Right lung (tissue), 10 donors: ENCODE results near the gene ZNF705A. TPM values are rescaled to one million over a fixed set of nuclear protein-coding genes. Genes with fewer than 3 reads are reported as not detected.
"Not testable (repeated sequence)": the region's sequence is repeated elsewhere in the genome, so short reads cannot be mapped to it uniquely, and the experiment has no call there.

Experiments
- DNase-seq, 2 donors: peaks; one replicate each; pipeline ENCODE4 v3.0.0-alpha.2; 2013
- long read RNA-seq, 8 donors: transcript quantifications; one replicate each; lab custom pipeline, GENCODE V29; 2026
- polyA plus RNA-seq, 5 donors: library from polyadenylated mRNA; unstranded; fragments of 120-200 nt; gene quantifications; one replicate each; pipeline versions ENCODE4 v1.2.1 to v1.2.3, GENCODE V29; 2013; ENCODE audit warnings: inconsistent platforms in 1 of 5, low replicate concordance in 1 of 5; ENCODE audit not compliant: insufficient read length in 5 of 5, insufficient read depth in 1 of 5

Gene ZNF705A
- polyA plus RNA-seq = under 1 TPM in 2 of 5 donors, not detected in 3; 0.09 to 0.55 TPM
- long read RNA-seq, donor 1 = 0 reads
- long read RNA-seq, donor 2 = 0 reads
- long read RNA-seq, donor 3 = 0 reads
- long read RNA-seq, donor 4 = 0 reads
- long read RNA-seq, donor 5 = 0 reads
- long read RNA-seq, donor 6 = 0 reads
- long read RNA-seq, donor 7 = 0 reads
- long read RNA-seq, donor 8 = 0 reads

GRCh38 chr12:8156845-8157244 is at the start of gene ZNF705A:
ZNF705A (plus strand) TSS chr12:8157015; CDS start chr12:8172626, 15,611 bp downstream.
- DNase-seq = no peak

GRCh38 chr12:8108808-8109398 is 47.9 kb upstream of the ZNF705A start:
- DNase-seq = peak; percentile 46 to 72

DNA sequence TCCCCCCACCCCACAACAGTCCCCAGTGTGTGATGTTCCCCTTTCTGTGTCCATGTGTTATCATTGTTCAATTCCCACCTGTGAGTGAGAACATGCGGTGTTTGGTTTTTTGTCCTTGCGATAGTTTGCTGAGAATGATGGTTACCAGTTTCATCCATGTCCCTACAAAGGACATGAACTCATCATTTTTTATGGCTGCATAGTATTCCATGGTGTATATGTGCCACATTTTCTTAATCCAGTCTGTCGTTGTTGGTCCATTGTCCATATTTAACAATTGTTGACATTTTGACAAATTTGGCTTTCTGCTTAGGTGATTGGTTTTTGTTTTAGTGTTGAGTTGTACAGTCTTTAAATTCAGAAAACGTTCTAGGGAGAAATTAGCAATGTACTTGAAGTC is 43.7 kb upstream of the ZNF705A start:
- DNase-seq = not testable (repeated sequence)

DNA sequence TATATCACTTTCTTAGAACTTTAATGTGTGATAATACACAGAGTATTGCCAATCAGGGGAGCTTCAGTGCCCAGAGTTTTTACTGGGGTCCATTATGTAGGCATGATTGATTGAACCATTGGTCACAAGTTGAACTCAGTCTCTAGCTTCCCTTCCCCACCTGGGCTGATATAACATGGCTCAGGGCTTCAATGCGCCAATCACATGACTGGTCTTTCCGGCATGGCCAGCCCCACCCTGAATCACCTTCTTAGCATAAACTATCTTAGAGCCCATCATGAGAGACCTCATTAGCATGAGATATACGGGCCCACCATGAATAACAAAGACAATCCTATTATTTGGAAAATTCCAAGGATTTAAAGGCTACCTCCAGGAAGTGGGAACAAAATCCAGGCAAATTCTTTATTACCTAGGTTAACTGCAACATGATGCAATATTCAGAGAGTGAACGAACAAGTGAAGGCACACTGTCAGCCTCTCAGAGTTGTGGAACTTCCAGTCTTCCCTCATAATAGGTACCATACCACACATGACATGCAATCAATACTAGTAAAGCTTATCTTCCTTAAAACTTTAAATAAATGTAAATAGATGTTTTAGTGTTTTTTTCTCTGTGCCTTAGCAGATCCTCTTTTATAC is 36.6 kb upstream of the ZNF705A start:
- no peak for DNase-seq

DNA sequence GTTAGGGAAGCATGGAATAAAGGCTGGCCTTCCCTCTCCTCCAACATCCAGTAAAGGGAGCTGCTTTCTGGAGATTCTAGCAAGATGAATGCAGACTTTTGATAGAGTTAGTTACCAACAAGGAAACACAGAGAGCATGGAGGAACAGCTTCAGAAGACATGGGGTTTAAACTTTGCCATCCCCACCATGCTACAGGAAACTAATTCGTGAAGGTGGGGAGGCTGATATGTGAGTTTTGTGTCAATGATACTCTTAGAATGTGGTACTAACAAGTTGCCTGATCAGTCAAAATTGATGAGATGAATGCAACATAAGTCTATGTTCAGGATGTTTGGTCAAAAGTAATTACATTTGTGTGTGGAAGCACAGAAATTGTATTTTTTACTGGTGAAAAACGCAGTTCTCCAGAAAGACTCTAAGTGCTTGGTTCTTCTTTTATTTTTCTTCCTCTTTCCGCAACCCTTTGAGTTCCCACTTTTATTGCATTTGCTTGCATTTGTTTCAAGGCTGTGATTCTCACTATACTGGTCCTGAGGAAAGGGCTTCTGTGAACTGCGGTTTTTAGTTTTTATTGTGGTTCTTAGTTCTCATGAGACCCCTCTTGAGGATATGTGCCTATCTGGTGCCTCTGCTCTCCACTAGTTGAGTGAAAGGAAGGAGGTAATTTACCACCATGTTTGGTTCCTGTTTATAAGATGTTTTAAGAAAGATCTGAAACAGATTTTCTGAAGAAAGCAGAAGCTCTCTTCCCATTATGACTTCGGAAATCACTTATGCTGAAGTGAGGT is 33.5 kb upstream of the ZNF705A start, which contains the start of gene CLEC4A:
TSS of gene CLEC4A (plus strand) at position 494 of the 789 bp plus-strand sequence. CDS start at position 756, 262 bp downstream.
- DNase-seq = no peak

DNA sequence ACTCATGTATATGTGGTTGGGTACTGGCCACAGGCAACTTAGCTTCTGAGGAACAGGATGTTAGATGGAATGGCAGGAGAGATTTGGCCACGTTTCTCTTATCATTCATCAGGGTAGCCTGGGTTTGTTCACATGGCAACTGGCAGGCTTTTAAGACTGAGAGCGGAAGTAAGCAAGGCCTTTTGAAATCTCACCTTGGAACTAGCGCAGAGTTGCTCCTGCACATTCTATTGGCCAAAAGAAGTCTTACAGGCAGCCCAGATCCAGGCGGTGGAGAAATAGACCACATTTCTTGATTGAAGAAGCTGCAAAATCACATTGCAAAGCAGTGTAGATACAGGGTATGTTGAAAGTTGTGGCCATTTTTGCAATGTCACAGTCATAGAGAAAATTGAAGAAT is 29.7 kb upstream of the ZNF705A start:
- DNase-seq = no peak

- DNase-seq = not testable (repeated sequence)
Measured at GRCh38 chr12:8133636-8134397, 23.0 kb upstream of the ZNF705A start.

- not testable (repeated sequence) for DNase-seq
Measured at GRCh38 chr12:8134398-8134930, 22.4 kb upstream of the ZNF705A start.

DNA sequence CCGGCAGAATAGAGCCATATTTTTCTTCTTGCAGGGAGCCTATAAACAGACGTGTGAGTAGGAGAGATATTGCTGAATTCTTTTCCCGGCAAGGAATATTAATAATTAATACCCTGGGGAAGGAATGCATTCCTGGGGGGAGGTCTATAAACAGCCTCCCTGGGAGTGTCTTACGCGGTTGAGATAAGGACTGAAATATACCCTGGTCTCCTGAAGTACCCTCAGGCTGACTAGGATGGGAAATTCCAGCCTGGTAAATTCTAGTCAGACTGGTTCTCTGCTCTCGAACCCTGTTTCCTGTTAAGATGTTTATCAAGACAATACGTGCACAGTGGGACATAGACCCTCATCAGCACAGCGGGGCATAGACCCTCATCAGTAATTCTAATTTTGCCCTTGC is 15.2 kb upstream of the ZNF705A start:
- not testable (repeated sequence) for DNase-seq

DNA sequence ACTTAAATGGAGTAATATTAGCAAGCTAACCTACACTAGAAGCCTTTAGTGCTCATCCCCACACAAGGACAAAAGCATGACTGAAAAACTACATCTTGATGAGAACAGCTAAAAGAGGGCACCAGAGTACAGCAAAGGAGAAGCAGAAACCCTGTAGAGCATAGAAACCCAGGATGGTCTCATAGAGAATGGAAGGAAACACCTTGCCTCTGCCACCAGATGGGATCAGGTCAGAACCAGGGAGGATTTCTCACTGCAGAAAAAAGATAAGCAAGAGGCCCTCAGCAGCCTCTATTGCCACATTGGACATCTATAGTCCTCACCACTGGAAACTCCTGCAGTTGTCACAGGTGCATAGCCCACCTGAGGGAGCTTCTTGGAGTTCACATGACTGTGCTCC is 13.6 kb upstream of the ZNF705A start:
- no peak for DNase-seq

DNA sequence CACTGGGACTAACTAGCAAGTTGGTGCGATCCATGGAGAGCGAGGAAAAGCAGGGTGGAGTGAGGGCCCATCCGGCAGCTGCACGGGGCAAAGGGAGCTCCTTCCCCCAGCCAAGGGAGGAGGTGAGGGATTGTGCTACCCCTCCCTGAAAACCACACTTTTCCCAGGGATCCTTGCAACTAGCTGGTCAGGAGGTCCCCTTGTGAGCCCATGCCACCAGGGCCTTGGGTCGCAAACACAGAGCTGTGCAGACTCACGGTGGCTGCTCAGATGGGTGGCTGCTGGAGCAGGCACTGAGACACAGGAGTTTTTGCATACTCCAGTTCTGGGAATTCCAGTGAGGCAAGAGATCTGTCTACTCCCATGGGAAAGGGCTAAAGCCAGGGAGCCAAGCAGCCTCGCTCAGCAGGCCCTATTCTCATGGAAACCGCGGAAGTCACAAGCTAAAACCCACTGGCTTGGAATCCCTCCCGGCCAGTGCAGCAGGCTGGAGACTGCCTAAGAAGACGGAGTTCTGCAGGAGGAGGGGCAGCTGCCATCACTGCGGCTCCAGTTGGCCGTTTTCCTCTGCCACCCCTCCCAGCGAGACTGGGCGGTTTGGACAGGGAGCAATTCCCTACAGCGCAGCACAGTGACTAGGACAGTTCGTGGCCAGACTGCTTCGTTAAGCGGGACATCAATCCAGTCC is 10.9 kb upstream of the ZNF705A start:
- DNase-seq = peak; percentile 66 to 79

GRCh38 chr12:8146442-8146771 is 10.4 kb upstream of the ZNF705A start:
- DNase-seq = peak in 1 of 2 donors; percentile 2

DNA sequence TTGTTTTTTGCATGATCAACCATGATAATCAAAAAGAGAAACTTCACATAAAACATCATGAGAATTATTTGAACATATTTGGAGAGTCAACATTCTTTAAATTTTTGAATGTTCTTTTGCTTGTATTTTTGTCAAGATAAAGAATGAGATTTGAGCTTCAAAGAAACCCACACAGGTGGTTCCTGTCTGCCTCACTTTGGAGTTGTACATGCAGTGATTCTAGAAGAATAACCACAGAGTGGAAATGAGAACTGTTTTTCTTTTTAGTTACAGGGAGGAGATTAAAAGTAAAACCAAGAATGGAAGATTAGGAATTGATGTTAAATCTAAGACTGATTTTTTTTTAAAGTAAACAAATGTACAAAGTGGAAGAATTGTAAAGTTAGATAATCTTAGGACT is 2.3 kb upstream of the ZNF705A start:
- DNase-seq = peak in 1 of 2 donors; percentile 3

DNA sequence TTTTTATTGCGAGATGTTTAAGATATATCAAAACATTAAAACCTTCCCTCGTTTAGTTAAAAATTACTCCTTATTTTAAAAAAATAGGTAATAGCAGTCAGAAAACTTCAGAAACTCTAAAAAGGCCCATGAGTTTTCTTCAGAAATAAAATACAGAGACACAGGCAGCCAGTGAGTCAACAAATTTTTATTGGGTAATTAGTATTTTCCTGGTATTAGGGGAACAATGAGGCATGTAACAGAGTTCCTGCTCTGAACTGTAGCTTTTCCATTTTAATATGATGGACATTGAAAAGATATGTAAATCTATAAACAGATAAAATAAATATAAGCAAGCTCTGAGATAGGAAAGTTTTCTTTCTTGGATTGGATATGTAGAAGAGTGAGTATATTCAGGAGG is 399 bp upstream of the ZNF705A start:
- no peak for DNase-seq

GRCh38 chr12:8157484-8158198 is 826 bp downstream of the ZNF705A start:
- no peak for DNase-seq

DNA sequence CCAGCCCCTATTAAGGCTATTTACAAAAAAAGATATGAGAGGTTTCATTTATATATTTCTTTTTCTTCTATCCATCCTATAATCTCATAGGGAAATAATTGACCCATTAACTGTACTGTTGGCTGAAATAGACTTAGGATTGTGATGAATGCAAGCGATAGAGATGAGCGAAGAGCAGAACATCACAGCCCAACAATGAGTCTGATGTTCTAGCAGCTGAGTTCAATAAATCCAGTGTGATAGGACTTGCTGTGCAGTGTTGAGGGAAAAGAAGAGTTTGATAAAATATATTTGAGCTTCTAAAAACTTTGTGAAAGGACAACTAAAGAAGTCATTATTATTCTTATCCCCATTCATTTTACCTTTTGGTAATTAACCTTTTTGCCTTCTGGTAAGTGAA is 16.1 kb downstream of the ZNF705A start:
- DNase-seq = not testable (repeated sequence)

DNA sequence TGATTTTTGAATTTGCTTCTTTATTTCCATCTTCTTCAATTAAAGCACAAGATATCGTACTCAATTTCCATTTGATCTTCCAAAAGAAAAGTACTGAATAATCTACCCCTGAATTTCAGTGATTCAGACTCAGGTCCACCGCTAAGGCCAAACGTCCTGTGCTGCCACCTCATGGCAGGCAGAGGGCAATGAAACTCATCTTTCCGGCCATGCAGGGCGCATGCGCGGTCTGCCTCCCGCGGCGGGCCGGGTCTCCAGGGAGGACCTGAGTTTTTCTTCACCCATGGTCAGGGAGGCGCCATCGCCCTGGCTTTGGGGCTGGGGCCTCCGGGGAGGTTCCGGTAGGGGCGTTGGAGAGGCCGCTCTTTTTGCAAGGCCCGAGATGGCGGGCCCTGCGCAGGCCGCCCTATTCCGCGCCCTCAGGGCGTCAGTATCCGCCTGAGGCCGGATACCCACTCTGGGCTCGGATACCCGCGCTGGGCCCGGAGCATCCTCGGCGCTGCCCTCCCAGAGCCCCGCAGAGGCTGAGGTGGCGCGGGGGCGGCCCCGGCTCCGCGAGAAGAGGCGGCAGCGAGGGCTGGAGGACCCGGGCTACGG is 23.3 kb downstream of the ZNF705A start:
- peak; percentile 55 to 76 for DNase-seq

DNA sequence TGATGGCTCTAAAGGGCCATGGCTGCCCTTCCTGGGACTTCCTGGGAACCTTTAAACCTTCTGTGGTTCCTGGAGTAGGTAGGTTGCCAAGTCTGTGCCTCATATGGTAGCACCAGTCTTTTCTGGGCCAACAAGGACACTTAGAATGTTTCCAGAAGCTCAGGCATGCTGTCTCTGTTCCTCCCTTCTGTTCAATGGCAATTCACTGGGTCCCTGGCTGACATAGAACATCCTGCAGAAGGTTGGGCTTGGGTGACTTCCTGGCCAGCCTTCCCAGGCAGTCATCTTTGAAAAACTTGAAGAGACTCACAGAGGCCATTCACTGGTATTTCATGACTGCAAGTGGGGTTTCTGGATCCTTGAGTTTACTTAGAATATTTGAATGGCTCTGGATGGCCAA is 24.5 kb downstream of the ZNF705A start:
- not testable (repeated sequence) for DNase-seq

DNA sequence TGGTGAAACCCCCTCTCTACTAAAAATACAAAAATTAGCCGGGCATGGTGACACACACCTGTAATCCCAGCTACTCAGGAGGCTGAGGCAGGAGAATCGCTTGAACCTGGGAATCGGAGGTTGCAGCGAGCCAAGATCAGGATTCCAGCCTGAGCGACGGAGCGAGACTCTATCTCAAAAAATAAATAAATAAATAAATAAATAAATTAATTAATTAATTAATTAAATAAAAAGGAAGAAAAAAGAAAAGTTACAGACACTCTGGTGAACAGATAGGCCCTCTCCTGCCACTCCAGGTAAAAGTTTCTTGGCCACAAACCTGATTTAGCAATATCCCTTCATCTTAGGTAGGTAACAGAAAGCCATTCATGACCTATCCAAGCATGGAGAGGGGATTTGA is 26.1 kb downstream of the ZNF705A start:
- DNase-seq = not testable (repeated sequence)

- DNase-seq = not testable (repeated sequence)
Measured at GRCh38 chr12:8183346-8183745, 26.5 kb downstream of the ZNF705A start.
